ENCODE measurements around the gene AQP1. TPM values are rescaled to one million over a fixed set of nuclear protein-coding genes. Genes with fewer than 3 reads are reported as not detected.

AQP1 gene
- total and polyA plus RNA-seq, 2 of the 13 experiments (the other 11 are each of a cell fraction or from before 2014, with no cell fraction given), result not detected

- no peaks in the 10 kb centered on the region; a peak in 1 of 5 replicates for H3K27me3 ChIP-seq (ENCODE audit: control insufficient read depth in 1 of 2, insufficient read depth in 2 of 2, low read length in 2 of 2)
- ChIA-PET CTCF (ENCODE audit: low intra/inter-chr PET ratio, low total read pairs) (no interaction called here), POLR2A (no interaction called here)
- no peaks in the 10 kb centered on the region for H3K79me2 ChIP-seq (ENCODE audit: insufficient read depth, low read length)
- no peak overlapping the region for H3K4me2 ChIP-seq (ENCODE audit: low read depth, low read length)
- H3K4me1 ChIP-seq (ENCODE audit: insufficient read depth, low read length), result peaks cover 20% of the 10 kb centered on the region
- no peak for TF ChIP-seq ZFP62 (CRISPR knock-in tag; IDR thresholded peaks at IDR 0.05)
- no peak for TF ChIP-seq ZNF615 (CRISPR knock-in tag; IDR thresholded peaks at IDR 0.05; ENCODE audit: borderline replicate concordance)
- no peak for TF ChIP-seq DPF2 (CRISPR knock-in tag; IDR thresholded peaks at IDR 0.05; ENCODE audit: borderline replicate concordance, low read depth)
- TF ChIP-seq JUN (CRISPR knock-in tag; IDR thresholded peaks at IDR 0.05), result no peak
- TF ChIP-seq PAF1 (CRISPR knock-in tag; IDR thresholded peaks at IDR 0.05), result no peak
- no peak for TF ChIP-seq STAT5B (CRISPR knock-in tag; IDR thresholded peaks at IDR 0.05)
- TF ChIP-seq FOXO1 (CRISPR knock-in tag; IDR thresholded peaks at IDR 0.05), result no peak
- no peak for FAIRE-seq
- H3K36me3 ChIP-seq (replicated peaks in 1 of 2; ENCODE audit: control insufficient read depth in 1 of 2, insufficient read depth in 2 of 2, low read length in 2 of 2), result no peaks in the 10 kb centered on the region
- H3K9ac ChIP-seq (ENCODE audit: insufficient read depth, low read depth, low read length), result no peak overlapping the region
- 50% methylated on average over 12 of the region's 13 CpGs for WGBS (ENCODE audit: low lambda C conversion rate)
- intact Hi-C loops (cut with micrococcal nuclease; ENCODE audit: unreplicated experiment) (no loop called here), in situ Hi-C loops (cut with HindIII; ENCODE audit: extremely low pct_ligation_motif_present, low pct_unique_long_range_greater_than_20kb) (no loop called here)
- no peak overlapping the region for H3K27ac ChIP-seq (ENCODE audit: extremely low read length, insufficient read depth, low read length)
- DNase-seq (ENCODE audit: low spot score), result no peak
- no peaks in the 10 kb centered on the region for H3K9me3 ChIP-seq (ENCODE audit: low read length)
- no peak overlapping the region for H2AFZ ChIP-seq (ENCODE audit: low read length)
- H3K4me3 ChIP-seq (replicated peaks in 1 of 3; ENCODE audit: insufficient read depth in 1 of 3, low read depth in 2 of 3, low read length in 3 of 3), result no peak overlapping the region
- no peaks in the 10 kb centered on the region for H4K20me1 ChIP-seq (ENCODE audit: insufficient read depth, low read length)
- no peak for ATAC-seq
- BruUV-seq (replicated peaks), result no TSS peak
These were observed 41.6 kb upstream of the AQP1 start for GRCh38 chr7:30869794-30870611.

GRCh38 chr7:30870821-30871518, 40.7 kb upstream of the AQP1 start:
- POLR2A ChIA-PET, result no interaction called here
- intact Hi-C loops (cut with micrococcal nuclease; ENCODE audit: unreplicated experiment), result no loop called here
- TF ChIP-seq KLF11 (CRISPR knock-in tag; IDR thresholded peaks at IDR 0.05) (no peak), POGZ (CRISPR knock-in tag; IDR thresholded peaks at IDR 0.05) (no peak), ZNF350 (CRISPR knock-in tag; IDR thresholded peaks at IDR 0.05; ENCODE audit: borderline replicate concordance, low read depth) (no peak), JARID2 (CRISPR knock-in tag; IDR thresholded peaks at IDR 0.05; ENCODE audit: insufficient replicate concordance) (no peak), ZNF503 (CRISPR knock-in tag; IDR thresholded peaks at IDR 0.05) (no peak), SALL2 (CRISPR knock-in tag; IDR thresholded peaks at IDR 0.05) (no peak), MAFK (conservative IDR thresholded peaks at IDR 0.05 in 1 of 2, IDR thresholded peaks at IDR 0.05 in 1 of 2; ENCODE audit: low read length in 2 of 2) (no peak), ZNF761 (CRISPR knock-in tag; conservative IDR thresholded peaks at IDR 0.05) (no peak), KLF16 (CRISPR knock-in tag; IDR thresholded peaks at IDR 0.05) (no peak), ZSCAN29 (CRISPR knock-in tag; conservative IDR thresholded peaks at IDR 0.05) (no peak)

More at GRCh38 chr7:30870821-30871518, 40.7 kb upstream of the AQP1 start:
- FAIRE-seq (no peak), ATAC-seq (no peak), DNase-seq (ENCODE audit: low spot score) (no peak)
- H3K9ac ChIP-seq (ENCODE audit: insufficient read depth, low read depth, low read length), result no peak overlapping the region
- no TSS peak for BruUV-seq (replicated peaks)
- in situ Hi-C loops (cut with HindIII; ENCODE audit: extremely low pct_ligation_motif_present, low pct_unique_long_range_greater_than_20kb), result no loop called here
- CTCF ChIA-PET (ENCODE audit: low intra/inter-chr PET ratio, low total read pairs), result no interaction called here
- WGBS (ENCODE audit: low lambda C conversion rate), result 17% methylated on average over 8 of the region's 10 CpGs
- H4K20me1 ChIP-seq (ENCODE audit: insufficient read depth, low read length), result no peaks in the 10 kb centered on the region
- H3K4me1 ChIP-seq (ENCODE audit: insufficient read depth, low read length), result peaks cover 20% of the 10 kb centered on the region
- no peaks in the 10 kb centered on the region; a peak in 1 of 5 replicates for H3K27me3 ChIP-seq (ENCODE audit: control insufficient read depth in 1 of 2, insufficient read depth in 2 of 2, low read length in 2 of 2)
- no peaks in the 10 kb centered on the region for H3K9me3 ChIP-seq (ENCODE audit: low read length)
- H3K4me2 ChIP-seq (ENCODE audit: low read depth, low read length), result no peak overlapping the region
- H3K36me3 ChIP-seq (replicated peaks in 1 of 2; ENCODE audit: control insufficient read depth in 1 of 2, insufficient read depth in 2 of 2, low read length in 2 of 2), result no peaks in the 10 kb centered on the region
- H2AFZ ChIP-seq (ENCODE audit: low read length), result no peak overlapping the region
- H3K27ac ChIP-seq (ENCODE audit: extremely low read length, insufficient read depth, low read length), result no peak overlapping the region
- no peak overlapping the region for H3K4me3 ChIP-seq (replicated peaks in 1 of 3; ENCODE audit: insufficient read depth in 1 of 3, low read depth in 2 of 3, low read length in 3 of 3)
- H3K79me2 ChIP-seq (ENCODE audit: insufficient read depth, low read length), result no peaks in the 10 kb centered on the region
